OCI-LY1 (cell line): ENCODE results near the gene TTC3.

Experiments
- H2AFZ ChIP-seq: fragments of 200-600 bp; sonication (generic), shearing (Covaris generic); 2 replicates; pipeline ENCODE4 v1.6.0; 2014; ENCODE audit warnings: antibody characterized with exemption, mild to moderate bottlenecking, low read length
- H3F3A ChIP-seq: fragments of 200-600 bp; sonication (generic), shearing (Covaris generic); 2 replicates; pipeline ENCODE4 v1.6.0; 2014; ENCODE audit warnings: mild to moderate bottlenecking, antibody characterized with exemption, low read length, moderate library complexity; ENCODE audit not compliant: insufficient read depth
- H3K27ac ChIP-seq: fragments of 200-600 bp; sonication (generic); 2 replicates; pipeline ENCODE4 v1.5.1; 2014; ENCODE audit warnings: low read length, mixed run types, mild to moderate bottlenecking, low read depth; ENCODE audit not compliant: poor library complexity, severe bottlenecking
- H3K27me3 ChIP-seq: fragments of 200-600 bp; sonication (generic); 2 replicates; pipeline ENCODE4 v1.6.0; 2014; ENCODE audit warnings: antibody characterized with exemption, mild to moderate bottlenecking, low read length, moderate library complexity; ENCODE audit not compliant: insufficient read depth
- H3K36me3 ChIP-seq: fragments of 200-600 bp; sonication (generic); 2 replicates; pipeline ENCODE4 v1.6.1; 2014; ENCODE audit warnings: mild to moderate bottlenecking, antibody characterized with exemption, low read length, moderate library complexity, mixed read lengths; ENCODE audit not compliant: insufficient read depth
- H3K4me1 ChIP-seq: fragments of 200-600 bp; sonication (generic); 2 replicates; pipeline ENCODE4 v1.5.1; 2014; ENCODE audit warnings: mild to moderate bottlenecking, low read length, moderate library complexity; ENCODE audit not compliant: insufficient read depth, severe bottlenecking
- H3K4me2 ChIP-seq: fragments of 200-600 bp; sonication (generic), shearing (Covaris generic); 2 replicates; pipeline ENCODE4 v1.6.1; 2014; ENCODE audit warnings: low read length
- H3K4me3 ChIP-seq: fragments of 200-600 bp; sonication (generic); 2 replicates; pipeline ENCODE4 v1.5.1; 2014; ENCODE audit warnings: low read length, low read depth, mild to moderate bottlenecking, mixed read lengths; ENCODE audit not compliant: poor library complexity, severe bottlenecking
- H3K79me2 ChIP-seq: fragments of 200-600 bp; shearing (Covaris generic); 2 replicates; pipeline ENCODE4 v1.6.1; 2016; ENCODE audit warnings: mixed run types, low read length, mixed read lengths; ENCODE audit not compliant: insufficient read depth
- H3K9ac ChIP-seq: fragments of 200-600 bp; sonication (generic), shearing (Covaris generic); 2 replicates; pipeline ENCODE4 v1.6.1; 2014; ENCODE audit warnings: mild to moderate bottlenecking, low read length, mixed read lengths
- H3K9me2 ChIP-seq: fragments of 200-600 bp; sonication (generic), shearing (Covaris generic); 2 replicates; pipeline ENCODE4 v1.6.1; 2014; ENCODE audit warnings: low read depth, mild to moderate bottlenecking, low read length, mixed read lengths
- H3K9me3 ChIP-seq: fragments of 200-600 bp; shearing (Covaris generic); 2 replicates; pipeline ENCODE4 v1.6.1; 2014; ENCODE audit warnings: low read length, mixed read lengths
- H4K20me1 ChIP-seq: fragments of 200-600 bp; sonication (generic), shearing (Covaris generic); 2 replicates; pipeline ENCODE4 v1.6.0; 2016; ENCODE audit warnings: mild to moderate bottlenecking, low read length; ENCODE audit not compliant: insufficient read depth
- EZH2 ChIP-seq: fragments of 200-600 bp; sonication (generic), shearing (Covaris generic); IDR thresholded peaks from 2 replicates; pipeline ENCODE4 v1.8.0; 2017; ENCODE audit warnings: borderline replicate concordance, mixed run types, mild to moderate bottlenecking, antibody characterized with exemption, low read length, moderate library complexity, mixed read lengths
- TF ChIP-seq, protein P1 (sequence below): fragments of 200-600 bp; sonication (generic), shearing (Covaris generic); IDR thresholded peaks from 2 replicates; pipeline ENCODE4 v1.5.1; 2017; ENCODE audit warnings: mild to moderate bottlenecking, antibody characterized with exemption, low read length, moderate library complexity, mixed read lengths

TTC3 gene

GRCh38 chr21:37055271-37055855, 17.7 kb upstream of the TTC3 start:
- Histone ChIP-seq H3K27ac (no peak overlapping the region), H3K36me3 (no peaks in the 10 kb centered on the region; the same call in 1 of the 2 replicates), H3K9ac (no peak overlapping the region), H3K9me2 (no peaks in the 10 kb centered on the region), H3K4me1 (peaks cover 23% of the 10 kb centered on the region), H3K27me3 (no peaks in the 10 kb centered on the region), H4K20me1 (no peaks in the 10 kb centered on the region), H3K4me3 (no peak overlapping the region), H2AFZ (no peak overlapping the region), H3F3A (no peaks in the 10 kb centered on the region), H3K9me3 (no peaks in the 10 kb centered on the region), H3K4me2 (no peak overlapping the region), H3K79me2 (no peaks in the 10 kb centered on the region)
- TF ChIP-seq, protein P1, sequence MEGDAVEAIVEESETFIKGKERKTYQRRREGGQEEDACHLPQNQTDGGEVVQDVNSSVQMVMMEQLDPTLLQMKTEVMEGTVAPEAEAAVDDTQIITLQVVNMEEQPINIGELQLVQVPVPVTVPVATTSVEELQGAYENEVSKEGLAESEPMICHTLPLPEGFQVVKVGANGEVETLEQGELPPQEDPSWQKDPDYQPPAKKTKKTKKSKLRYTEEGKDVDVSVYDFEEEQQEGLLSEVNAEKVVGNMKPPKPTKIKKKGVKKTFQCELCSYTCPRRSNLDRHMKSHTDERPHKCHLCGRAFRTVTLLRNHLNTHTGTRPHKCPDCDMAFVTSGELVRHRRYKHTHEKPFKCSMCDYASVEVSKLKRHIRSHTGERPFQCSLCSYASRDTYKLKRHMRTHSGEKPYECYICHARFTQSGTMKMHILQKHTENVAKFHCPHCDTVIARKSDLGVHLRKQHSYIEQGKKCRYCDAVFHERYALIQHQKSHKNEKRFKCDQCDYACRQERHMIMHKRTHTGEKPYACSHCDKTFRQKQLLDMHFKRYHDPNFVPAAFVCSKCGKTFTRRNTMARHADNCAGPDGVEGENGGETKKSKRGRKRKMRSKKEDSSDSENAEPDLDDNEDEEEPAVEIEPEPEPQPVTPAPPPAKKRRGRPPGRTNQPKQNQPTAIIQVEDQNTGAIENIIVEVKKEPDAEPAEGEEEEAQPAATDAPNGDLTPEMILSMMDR: no peak
- TF ChIP-seq EZH2: no peak

- Histone ChIP-seq H2AFZ (no peak overlapping the region), H3K9me3 (no peaks in the 10 kb centered on the region), H3K9ac (no peak overlapping the region), H3K4me1 (peaks cover 45% of the 10 kb centered on the region), H3K9me2 (no peaks in the 10 kb centered on the region), H3F3A (peaks cover 4% of the 10 kb centered on the region; the same call in 1 of the 2 replicates), H3K4me3 (no peak overlapping the region), H3K27me3 (no peaks in the 10 kb centered on the region), H4K20me1 (no peaks in the 10 kb centered on the region), H3K4me2 (no peak overlapping the region), H3K36me3 (no peaks in the 10 kb centered on the region; the same call in 1 of the 2 replicates), H3K79me2 (no peaks in the 10 kb centered on the region), H3K27ac (no peak overlapping the region)
- no peak for TF ChIP-seq EZH2
- TF ChIP-seq, protein P1: no peak
Observed at GRCh38 chr21:37057614-37058013, 15.4 kb upstream of the TTC3 start.

- H3F3A ChIP-seq: peaks cover 4% of the 10 kb centered on the region; the same call in 1 of the 2 replicates
- peak overlapping the region; percentile 0; the same call in 1 of the 2 replicates for H2AFZ ChIP-seq
- H3K9me3 ChIP-seq: no peaks in the 10 kb centered on the region
- no peaks in the 10 kb centered on the region for H4K20me1 ChIP-seq
- no peaks in the 10 kb centered on the region for H3K27me3 ChIP-seq
- no peaks in the 10 kb centered on the region for H3K79me2 ChIP-seq
- no peak overlapping the region for H3K4me2 ChIP-seq
- H3K4me1 ChIP-seq: peaks cover 52% of the 10 kb centered on the region
- H3K9me2 ChIP-seq: no peaks in the 10 kb centered on the region
- no peak overlapping the region for H3K4me3 ChIP-seq
- peak overlapping the region; percentile 58 for H3K27ac ChIP-seq
- H3K36me3 ChIP-seq: no peaks in the 10 kb centered on the region; the same call in 1 of the 2 replicates
- H3K9ac ChIP-seq: no peak overlapping the region
- TF ChIP-seq, protein P1: no peak
- no peak for TF ChIP-seq EZH2
Observed at GRCh38 chr21:37058261-37058660, 14.8 kb upstream of the TTC3 start.
